Aorta (tissue), 5 donors: ENCODE results near the gene AP1AR. TPM values are rescaled to one million over a fixed set of nuclear protein-coding genes. Genes with fewer than 3 reads are reported as not detected.
"Not testable (repeated sequence)": the region's sequence is repeated elsewhere in the genome, so short reads cannot be mapped to it uniquely, and the experiment has no call there.

Source experiments
- ATAC-seq: fragments of 200-7000 bp; cut with Tn5 transposase; one replicate; pipeline ENCODE4 v1.9.1; 2022; ENCODE audit warnings: moderate library complexity; ENCODE audit not compliant: low FRiP score
- DNase-seq, 2 donors: peaks; one replicate each; pipeline ENCODE4 v3.0.0-alpha.2; 2020
- H3K27ac ChIP-seq, 2 donors: one replicate each; pipeline ENCODE4 v1.5.1; 2013; ENCODE audit warnings: low read length in 2 of 2, mild to moderate bottlenecking in 2 of 2, moderate library complexity in 2 of 2, control low read depth in 1 of 2, inconsistent platforms in 1 of 2, low read depth in 1 of 2
- H3K27me3 ChIP-seq, 2 donors: one replicate each; pipeline ENCODE4 v1.6.1; 2013; ENCODE audit warnings: control low read depth in 1 of 2, low read length in 1 of 2, mild to moderate bottlenecking in 1 of 2, moderate library complexity in 1 of 2; ENCODE audit not compliant: insufficient read depth in 2 of 2, control insufficient read depth in 1 of 2
- H3K36me3 ChIP-seq, 2 donors: one replicate each; pipeline ENCODE4 v1.6.1; 2013; ENCODE audit warnings: control low read depth in 1 of 2, low read length in 1 of 2, mild to moderate bottlenecking in 1 of 2; ENCODE audit not compliant: insufficient read depth in 2 of 2, control insufficient read depth in 1 of 2
- H3K4me1 ChIP-seq, 2 donors: one replicate each; pipeline ENCODE4 v1.6.1; 2013; ENCODE audit warnings: low read length in 2 of 2, control low read depth in 1 of 2, mild to moderate bottlenecking in 1 of 2, moderate library complexity in 1 of 2; ENCODE audit not compliant: insufficient read depth in 2 of 2, control insufficient read depth in 1 of 2
- H3K4me3 ChIP-seq, 2 donors: one replicate each; pipeline ENCODE4 v1.5.1; 2013; ENCODE audit warnings: low read length in 2 of 2, control low read depth in 1 of 2, mild to moderate bottlenecking in 1 of 2
- H3K9me3 ChIP-seq: one replicate; pipeline ENCODE4 v1.6.1; 2013; ENCODE audit warnings: mild to moderate bottlenecking, low read length; ENCODE audit not compliant: control insufficient read depth
- WGBS, 2 donors: extraction: QIAGEN DNeasy Blood & Tissue Kit; methylation state at CpG; one replicate each; pipeline ENCODE4 v1.1.7; 2013; 5-methylcytosine and 5-hydroxymethylcytosine counted together
- intact Hi-C, 2 donors: fragments of 100-400 bp; cut with DNase I; formaldehyde crosslinking; loops; one replicate each; pipeline versions ENCODE4 v1.14.2 to v1.15.0; 2022
- polyA plus RNA-seq, 2 donors: library from polyadenylated mRNA; stranded (reverse); fragments of 200-250 nt; gene quantifications; one replicate each; pipeline ENCODE4 v1.2.3, GENCODE V29; 2013
- total RNA-seq, 2 donors: library from RNA; stranded (reverse); fragmentation: NEBNext Ultra II Directional; extraction: Animal tissue kit (Norgen Biotek cat#: 25700); gene quantifications; one replicate each; pipeline ENCODE4 v1.2.1, GENCODE V29; 2021
- donor health status: healthy with polysubstance abuse.
- donor health status: Bipolar disorder and iron deficiency.
- donor health status: DM: no; HTN: no; CAD: no.
- donor health status: DM: no; HTN: no; CAD: no.
- donor health status: DM: yes; HTN: yes; CAD: no.

The AP1AR gene
- total and polyA plus RNA-seq, 4 donors, result 9.4 to 17.9 (median 14.1) TPM

DNA sequence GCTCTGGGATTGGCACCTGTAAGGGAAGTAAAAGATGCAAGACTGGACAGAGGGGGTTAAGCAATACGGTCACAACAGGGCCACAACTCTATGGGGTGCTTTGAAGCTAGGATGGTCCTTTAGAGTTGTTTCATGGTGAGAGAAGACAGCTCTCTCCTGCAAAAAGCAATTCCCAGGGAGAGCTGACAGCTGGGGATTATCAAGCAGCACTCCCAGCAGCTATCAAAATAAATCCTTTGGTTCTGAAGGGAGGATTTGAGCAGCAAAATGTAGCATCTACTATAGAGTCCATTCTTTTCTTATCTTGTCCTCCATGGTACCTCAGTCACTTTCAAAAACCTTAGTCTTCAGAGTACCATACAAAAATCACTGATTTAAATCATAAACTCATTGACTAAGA lies 35.1 kb upstream of the AP1AR start:
- ATAC-seq, result no peak
- no peak for DNase-seq
- Histone ChIP-seq H3K4me1 (no peaks in the 10 kb centered on the region), H3K27me3 (no peaks in the 10 kb centered on the region), H3K4me3 (no peak overlapping the region), H3K36me3 (no peaks in the 10 kb centered on the region), H3K9me3 (no peaks in the 10 kb centered on the region), H3K27ac (no peak overlapping the region)
- 58 to 65% methylated on average over 1 of the region's 1 CpG for WGBS, 2 donors
- intact Hi-C loops, result no loop called here

DNA sequence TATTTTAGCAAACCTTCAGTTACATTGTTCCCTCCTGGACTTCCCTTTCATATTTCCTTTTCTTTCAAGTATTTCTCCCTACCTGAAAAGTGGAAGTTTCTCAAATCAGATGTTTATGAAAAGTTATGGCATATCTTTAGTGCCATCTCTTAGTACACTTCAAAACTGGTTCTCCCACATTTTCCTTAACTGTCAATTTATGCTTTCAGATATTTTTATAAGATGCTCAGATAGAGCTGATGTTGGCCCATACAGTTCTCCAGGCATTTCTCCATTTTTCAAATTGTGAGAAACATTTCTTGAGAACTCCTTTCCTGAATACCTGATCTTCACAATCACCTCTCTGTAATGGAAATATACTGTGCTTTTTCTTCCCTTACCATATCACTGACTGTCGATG lies 32.5 kb upstream of the AP1AR start:
- H3K4me3 ChIP-seq, result no peak overlapping the region
- no peak overlapping the region for H3K27ac ChIP-seq
- ATAC-seq (no peak), DNase-seq (no peak)
- no peaks in the 10 kb centered on the region for H3K36me3 ChIP-seq
- H3K9me3 ChIP-seq, result no peaks in the 10 kb centered on the region
- 77 to 81% methylated on average over 1 of the region's 1 CpG for WGBS, 2 donors
- intact Hi-C loops, result no loop called here
- H3K27me3 ChIP-seq, result no peaks in the 10 kb centered on the region
- H3K4me1 ChIP-seq, result no peaks in the 10 kb centered on the region

DNA sequence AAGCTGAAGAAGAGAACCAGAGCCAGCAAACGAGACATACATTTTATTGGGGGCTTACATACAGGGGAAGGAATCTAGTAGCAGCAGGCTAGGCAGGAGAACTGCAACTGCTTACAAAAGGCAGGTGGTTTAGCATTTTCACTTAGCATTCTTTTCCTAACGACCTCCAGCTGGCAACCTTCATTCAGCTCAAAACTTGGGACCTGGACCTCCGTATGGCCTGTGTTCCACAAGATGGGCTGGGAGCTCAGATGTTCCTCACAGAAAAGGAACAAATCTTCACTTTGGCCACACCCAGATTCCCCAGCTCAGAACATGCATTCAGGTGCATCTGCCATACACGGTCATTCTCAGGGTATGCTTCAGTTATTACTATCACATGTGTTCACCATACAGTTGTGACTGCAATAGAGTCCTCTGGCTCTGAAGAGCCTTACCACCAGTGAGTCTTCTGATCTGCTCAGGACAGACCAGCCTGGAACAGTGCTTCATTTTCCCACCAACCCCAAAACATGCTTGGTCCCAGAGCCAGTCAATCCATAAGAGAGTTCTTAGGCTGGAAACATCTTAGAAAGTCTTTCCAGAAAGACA lies 29.6 kb upstream of the AP1AR start:
- Histone ChIP-seq H3K36me3 (no peaks in the 10 kb centered on the region), H3K27me3 (no peaks in the 10 kb centered on the region), H3K4me1 (no peaks in the 10 kb centered on the region), H3K4me3 (no peak overlapping the region), H3K9me3 (no peaks in the 10 kb centered on the region), H3K27ac (no peak overlapping the region)
- no peak for ATAC-seq
- intact Hi-C loops, result no loop called here
- no peak for DNase-seq
- 50 to 58% methylated on average over 4 of the region's 4 CpGs for WGBS, 2 donors

DNA sequence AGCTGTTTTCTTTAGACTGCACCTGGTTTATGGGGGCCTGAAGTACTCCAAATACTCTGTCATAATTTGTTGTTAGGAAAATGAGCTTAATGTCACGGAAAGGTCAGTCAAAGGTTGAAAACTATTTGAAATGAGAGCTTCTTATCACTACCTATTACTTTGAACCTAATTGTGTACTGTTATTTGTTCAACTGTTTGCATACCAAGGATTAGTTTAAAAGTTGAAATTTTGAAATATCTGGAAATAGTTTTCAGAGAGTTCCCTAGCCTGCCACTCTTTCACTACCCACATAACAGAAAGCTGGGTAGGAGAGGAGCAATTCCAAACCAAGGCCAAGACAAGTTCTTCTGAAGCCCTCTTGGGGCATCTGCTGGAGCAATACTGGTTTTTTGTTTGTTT lies 28.0 kb upstream of the AP1AR start:
- ATAC-seq (no peak), DNase-seq (no peak)
- H3K27me3 ChIP-seq, result no peaks in the 10 kb centered on the region
- no peaks in the 10 kb centered on the region for H3K4me1 ChIP-seq
- WGBS, 2 donors, result 92 to 93% methylated on average over 1 of the region's 1 CpG
- intact Hi-C loops, result no loop called here
- H3K4me3 ChIP-seq, result no peak overlapping the region
- H3K9me3 ChIP-seq, result no peaks in the 10 kb centered on the region
- no peak overlapping the region for H3K27ac ChIP-seq
- no peaks in the 10 kb centered on the region for H3K36me3 ChIP-seq

- WGBS, 2 donors, result 65 to 69% methylated on average over 2 of the region's 2 CpGs
Measured at GRCh38 chr4:112206431-112206830, 25.2 kb upstream of the AP1AR start.

DNA sequence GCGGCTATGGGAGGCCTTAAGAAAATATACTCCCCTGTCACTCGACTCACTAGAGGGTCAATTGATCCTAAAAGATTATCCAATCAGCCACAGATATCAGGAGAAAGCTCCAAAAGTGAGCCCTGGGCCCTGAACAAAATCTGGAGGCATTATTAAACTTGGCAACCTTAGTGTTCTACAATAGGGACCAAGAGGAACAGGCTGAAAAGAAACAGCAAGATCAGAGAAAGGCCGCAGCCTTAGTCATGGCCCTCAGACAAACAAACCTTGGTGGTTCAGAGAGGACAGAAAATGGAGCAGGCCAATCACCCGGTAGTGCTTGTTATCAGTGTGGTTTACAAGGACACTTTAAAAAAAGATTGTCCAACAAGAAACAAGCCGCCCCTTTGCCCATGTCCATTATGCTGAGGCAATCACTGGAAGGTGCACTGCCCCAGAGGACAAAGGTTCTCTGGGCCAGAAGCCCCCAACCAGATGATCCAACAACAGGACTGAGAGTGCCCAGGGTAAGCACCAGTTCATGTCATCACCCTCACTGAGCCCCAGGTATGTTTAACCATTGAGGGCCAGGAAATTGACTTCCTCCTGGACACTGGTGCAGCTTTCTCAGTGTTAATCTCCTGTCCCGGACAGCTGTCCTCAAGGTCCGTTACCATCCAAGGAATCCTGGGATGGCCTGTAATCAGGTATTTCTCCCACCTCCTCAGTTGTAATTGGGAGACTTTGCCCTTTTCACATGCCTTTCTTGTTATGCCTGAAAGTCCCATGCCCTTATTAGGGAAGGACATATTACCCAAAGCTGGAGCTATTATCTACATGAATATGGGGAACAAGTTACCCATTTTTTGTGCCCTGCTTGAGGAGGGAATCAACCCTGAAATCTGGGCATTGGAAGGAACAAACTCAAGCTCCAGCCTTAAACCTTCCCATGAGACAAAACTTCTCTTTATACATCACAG lies 23.2 kb upstream of the AP1AR start:
- ATAC-seq, DNase-seq, H3K36me3 ChIP-seq, H3K27ac ChIP-seq, H3K4me3 ChIP-seq, H3K4me1 ChIP-seq, H3K9me3 ChIP-seq, intact Hi-C loops, H3K27me3 ChIP-seq: not testable (repeated sequence)
- 79 to 83% methylated on average over 7 of the region's 7 CpGs for WGBS, 2 donors

More at GRCh38 chr4:112206431-112206830, 25.2 kb upstream of the AP1AR start:
- Histone ChIP-seq H3K36me3 (no peaks in the 10 kb centered on the region), H3K9me3 (no peaks in the 10 kb centered on the region), H3K4me3 (no peak overlapping the region), H3K27ac (no peak overlapping the region), H3K27me3 (no peaks in the 10 kb centered on the region), H3K4me1 (no peaks in the 10 kb centered on the region)
- ATAC-seq (no peak), DNase-seq (no peak)
- intact Hi-C loops, result no loop called here

- 80 to 92% methylated on average over 1 of the region's 1 CpG for WGBS, 2 donors
- no peak for ATAC-seq
Measured at GRCh38 chr4:112210777-112211176, 20.8 kb upstream of the AP1AR start.

DNA sequence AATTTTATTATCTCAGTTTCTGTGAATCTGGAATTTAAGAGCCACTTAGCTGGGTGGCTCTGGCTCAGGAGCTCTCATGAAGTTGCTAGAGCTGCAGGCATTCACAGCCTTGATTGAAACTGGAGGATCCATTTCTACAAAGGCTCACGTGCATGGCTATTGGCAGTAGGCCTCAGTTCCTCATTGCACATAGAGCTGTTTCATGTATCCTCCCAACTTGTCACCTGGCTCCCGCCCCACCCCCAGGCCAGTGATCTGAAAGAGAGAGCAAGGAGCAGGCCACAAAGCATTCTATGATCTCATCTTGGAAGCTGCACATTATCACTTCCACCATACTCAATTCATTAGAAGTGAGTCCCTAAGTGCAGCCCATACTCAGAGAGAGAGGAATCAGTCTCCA lies 18.5 kb upstream of the AP1AR start:
- H3K27me3 ChIP-seq, result no peaks in the 10 kb centered on the region
- no peak overlapping the region for H3K4me3 ChIP-seq
- ATAC-seq (no peak), DNase-seq (no peak)
- no peaks in the 10 kb centered on the region for H3K9me3 ChIP-seq
- intact Hi-C loops, result no loop called here
- WGBS, 2 donors, result 84 to 86% methylated on average over 2 of the region's 2 CpGs
- H3K4me1 ChIP-seq, result no peaks in the 10 kb centered on the region
- H3K36me3 ChIP-seq, result no peaks in the 10 kb centered on the region
- H3K27ac ChIP-seq, result no peak overlapping the region

More at GRCh38 chr4:112210777-112211176, 20.8 kb upstream of the AP1AR start:
- Histone ChIP-seq H3K36me3 (no peaks in the 10 kb centered on the region), H3K9me3 (no peaks in the 10 kb centered on the region), H3K27me3 (no peaks in the 10 kb centered on the region), H3K27ac (no peak overlapping the region), H3K4me1 (no peaks in the 10 kb centered on the region), H3K4me3 (no peak overlapping the region)
- intact Hi-C loops, result no loop called here
- DNase-seq, result no peak

- no peak overlapping the region for H3K27ac ChIP-seq
- no peaks in the 10 kb centered on the region for H3K9me3 ChIP-seq
- no peaks in the 10 kb centered on the region for H3K36me3 ChIP-seq
- H3K4me1 ChIP-seq, result no peaks in the 10 kb centered on the region
- no peak overlapping the region for H3K4me3 ChIP-seq
- WGBS, 2 donors, result 73 to 76% methylated on average over 3 of the region's 3 CpGs
- ATAC-seq, result no peak
- no peak for DNase-seq
- H3K27me3 ChIP-seq, result no peaks in the 10 kb centered on the region
- intact Hi-C loops, result no loop called here
Measured at GRCh38 chr4:112213856-112214255, 17.7 kb upstream of the AP1AR start.
